GM18508 (cell line): ENCODE data around the gene AKIRIN2.

Experiments used
- ATAC-seq: cut with Tn5 transposase; IDR thresholded peaks from one replicate; pipeline ENCODE4 v1.9.1; 2021; ENCODE audit warnings: moderate number of reproducible peaks; ENCODE audit not compliant: insufficient read depth, unreplicated experiment

Gene AKIRIN2

GRCh38 chr6:87660226-87660911 is 41.7 kb downstream of the AKIRIN2 start:
- ATAC-seq = no peak

- ATAC-seq = no peak
Observed at GRCh38 chr6:87658516-87658915, 43.5 kb downstream of the AKIRIN2 start.

- peak; percentile 50 for ATAC-seq
Observed at GRCh38 chr6:87656857-87657256, 45.2 kb downstream of the AKIRIN2 start.

- no peak for ATAC-seq
Observed at GRCh38 chr6:87655824-87656223, 46.2 kb downstream of the AKIRIN2 start.

- ATAC-seq = no peak
Observed at GRCh38 chr6:87654875-87655454, 47.1 kb downstream of the AKIRIN2 start.

GRCh38 chr6:87654122-87654521 is 47.9 kb downstream of the AKIRIN2 start:
- ATAC-seq = no peak

GRCh38 chr6:87653074-87653962 is 48.7 kb downstream of the AKIRIN2 start:
- ATAC-seq = no peak

GRCh38 chr6:87645080-87645479 is 57.0 kb downstream of the AKIRIN2 start:
- ATAC-seq = no peak

GRCh38 chr6:87641065-87641692 is 60.9 kb downstream of the AKIRIN2 start:
- no peak for ATAC-seq

GRCh38 chr6:87639373-87639772 is 62.7 kb downstream of the AKIRIN2 start:
- no peak for ATAC-seq

GRCh38 chr6:87637106-87637505 is 64.9 kb downstream of the AKIRIN2 start:
- ATAC-seq = no peak

- ATAC-seq = no peak
Observed at GRCh38 chr6:87636315-87636714, 65.7 kb downstream of the AKIRIN2 start.

- ATAC-seq = no peak
Observed at GRCh38 chr6:87633851-87634250, 68.2 kb downstream of the AKIRIN2 start.

GRCh38 chr6:87630746-87631145 is 71.3 kb downstream of the AKIRIN2 start:
- ATAC-seq = no peak

GRCh38 chr6:87628881-87629280 is 73.2 kb downstream of the AKIRIN2 start:
- ATAC-seq = no peak

GRCh38 chr6:87628424-87628823 is 73.6 kb downstream of the AKIRIN2 start:
- no peak for ATAC-seq
